Natural killer cell (primary cell): ENCODE results near the gene SAFB. TPM values are rescaled to one million over a fixed set of nuclear protein-coding genes. Genes with fewer than 3 reads are reported as not detected.
A peak's percentile ranks its signal among the peaks of the same experiment; 100 is the strongest.

ENCODE experiments used
- ATAC-seq, 3 donors: fragments of 150-1000 bp in 2 of 3; fragments of 200-7000 bp in 1 of 3; cut with Tn5 transposase; 1 replicate in 1 of 3; 2 replicates in 2 of 3; pipeline ENCODE4 v1.10.0; 2021; ENCODE audit warnings: mild to moderate bottlenecking in 2 of 3, moderate library complexity in 2 of 3
- DNase-seq, 2 donors: peaks; one replicate each; pipeline versions ENCODE4 v3.0.0 to v3.0.0-alpha.2; 2013 to 2021; ENCODE audit warnings: mixed read lengths in 1 of 2
- H3K27ac ChIP-seq: one replicate; pipeline ENCODE4 v1.5.1; 2013; ENCODE audit warnings: mild to moderate bottlenecking, low read length
- H3K27me3 ChIP-seq: one replicate; pipeline ENCODE4 v1.6.1; 2013; ENCODE audit warnings: low read length; ENCODE audit not compliant: control insufficient read depth, insufficient read depth
- H3K36me3 ChIP-seq: one replicate; pipeline ENCODE4 v1.6.1; 2013; ENCODE audit warnings: low read length; ENCODE audit not compliant: control insufficient read depth, insufficient read depth
- H3K4me1 ChIP-seq: one replicate; pipeline ENCODE4 v1.6.1; 2013; ENCODE audit warnings: low read length; ENCODE audit not compliant: control insufficient read depth, insufficient read depth
- H3K4me3 ChIP-seq: one replicate; pipeline ENCODE4 v1.5.1; 2013; ENCODE audit warnings: low read length
- H3K9me3 ChIP-seq: one replicate; pipeline ENCODE4 v1.6.1; 2013; ENCODE audit warnings: low read length; ENCODE audit not compliant: control insufficient read depth, insufficient read depth
- H3K27ac Mint-ChIP-seq, 2 donors: one replicate each; pipeline ENCODE4 v1.8.0; 2022; ENCODE audit warnings: mild to moderate bottlenecking in 2 of 2, mixed read lengths in 2 of 2, moderate library complexity in 1 of 2
- H3K27me3 Mint-ChIP-seq, 2 donors: one replicate each; pipeline ENCODE4 v1.8.0; 2022; ENCODE audit warnings: low read depth in 2 of 2, mixed read lengths in 2 of 2
- H3K36me3 Mint-ChIP-seq: one replicate; pipeline ENCODE4 v1.8.0; 2022; ENCODE audit warnings: mixed read lengths
- H3K4me1 Mint-ChIP-seq, 2 donors: one replicate each; pipeline ENCODE4 v1.8.0; 2022; ENCODE audit warnings: mixed read lengths in 2 of 2
- H3K4me3 Mint-ChIP-seq: one replicate; pipeline ENCODE4 v1.8.0; 2022; ENCODE audit warnings: mild to moderate bottlenecking, moderate library complexity, mixed read lengths
- H3K9me3 Mint-ChIP-seq, 2 donors: one replicate each; pipeline ENCODE4 v1.8.0; 2022; ENCODE audit warnings: mixed read lengths in 2 of 2
- WGBS: methylation state at CpG from one replicate; pipeline ENCODE4 v1.1.7; 2013; ENCODE audit warnings: missing lambda C conversion rate; ENCODE audit not compliant: insufficient coverage; 5-methylcytosine and 5-hydroxymethylcytosine counted together
- intact Hi-C: fragments of 100-400 bp; cut with micrococcal nuclease; formaldehyde crosslinking; loops from one replicate; pipeline ENCODE4 v1.14.2; 2022
- total RNA-seq, 4 donors: library from RNA; stranded (reverse); fragments of 120-200 nt in 1 of 4; gene quantifications; one replicate each; pipeline versions ENCODE4 v1.2.3 to v1.2.4, GENCODE V29; 2013 to 2022
- TF ChIP-seq, protein P1 (sequence below): fragments of 200-600 bp; IDR thresholded peaks from one replicate; pipeline ENCODE4 v1.8.0; 2022; ENCODE audit warnings: antibody characterized with exemption

SAFB gene
- total RNA-seq, 3 donors from 2014 or later (not counting 1 experiment from before 2014, with no cell fraction given), result 195 to 229 (median 207) TPM

- peaks cover 2% of the 10 kb centered on the region for H3K36me3 ChIP-seq
- 87% methylated on average over 17 of the region's 17 CpGs for whole genome bisulfite sequencing
These were observed 53.4 kb downstream of the SAFB start for GRCh38 chr19:5676105-5676771.

GRCh38 chr19:5676772-5677105 lies 53.9 kb downstream of the SAFB start:
- TF ChIP-seq, protein P1, sequence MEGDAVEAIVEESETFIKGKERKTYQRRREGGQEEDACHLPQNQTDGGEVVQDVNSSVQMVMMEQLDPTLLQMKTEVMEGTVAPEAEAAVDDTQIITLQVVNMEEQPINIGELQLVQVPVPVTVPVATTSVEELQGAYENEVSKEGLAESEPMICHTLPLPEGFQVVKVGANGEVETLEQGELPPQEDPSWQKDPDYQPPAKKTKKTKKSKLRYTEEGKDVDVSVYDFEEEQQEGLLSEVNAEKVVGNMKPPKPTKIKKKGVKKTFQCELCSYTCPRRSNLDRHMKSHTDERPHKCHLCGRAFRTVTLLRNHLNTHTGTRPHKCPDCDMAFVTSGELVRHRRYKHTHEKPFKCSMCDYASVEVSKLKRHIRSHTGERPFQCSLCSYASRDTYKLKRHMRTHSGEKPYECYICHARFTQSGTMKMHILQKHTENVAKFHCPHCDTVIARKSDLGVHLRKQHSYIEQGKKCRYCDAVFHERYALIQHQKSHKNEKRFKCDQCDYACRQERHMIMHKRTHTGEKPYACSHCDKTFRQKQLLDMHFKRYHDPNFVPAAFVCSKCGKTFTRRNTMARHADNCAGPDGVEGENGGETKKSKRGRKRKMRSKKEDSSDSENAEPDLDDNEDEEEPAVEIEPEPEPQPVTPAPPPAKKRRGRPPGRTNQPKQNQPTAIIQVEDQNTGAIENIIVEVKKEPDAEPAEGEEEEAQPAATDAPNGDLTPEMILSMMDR, result no peak
- no peak overlapping the region for H3K27ac ChIP-seq
- no peak overlapping the region for H3K4me3 ChIP-seq
- intact Hi-C loops, result no loop called here
- Mint-ChIP-seq H3K9me3 (peaks cover 0 to 4% of the 10 kb centered on the region in 2 donors), H3K27ac (peak overlapping the region in 1 of 2 donors; percentile 49), H3K4me1 (peaks cover 15 to 30% of the 10 kb centered on the region in 2 donors), H3K27me3 (no peaks in the 10 kb centered on the region), H3K36me3 (no peaks in the 10 kb centered on the region), H3K4me3 (no peak overlapping the region)
- DNase-seq (no peak), ATAC-seq (no peak)
- no peaks in the 10 kb centered on the region for H3K9me3 ChIP-seq
- WGBS, result 88% methylated on average over 13 of the region's 13 CpGs
- peaks cover 2% of the 10 kb centered on the region for H3K36me3 ChIP-seq
- H3K27me3 ChIP-seq, result no peaks in the 10 kb centered on the region
- peaks cover 17% of the 10 kb centered on the region for H3K4me1 ChIP-seq

More at GRCh38 chr19:5676105-5676771, 53.4 kb downstream of the SAFB start:
- H3K4me3 ChIP-seq, result no peak overlapping the region
- ATAC-seq (no peak), DNase-seq (no peak)
- intact Hi-C loops, result no loop called here
- no peaks in the 10 kb centered on the region for H3K27me3 Mint-ChIP-seq
- H3K27ac ChIP-seq, result no peak overlapping the region
- H3K4me1 ChIP-seq, result peaks cover 15% of the 10 kb centered on the region
- H3K36me3 Mint-ChIP-seq, result no peaks in the 10 kb centered on the region
- TF ChIP-seq, protein P1, result no peak
- H3K9me3 Mint-ChIP-seq, result peaks cover 0 to 4% of the 10 kb centered on the region in 2 donors
- no peak overlapping the region for H3K4me3 Mint-ChIP-seq
- no peaks in the 10 kb centered on the region for H3K9me3 ChIP-seq
- H3K27ac Mint-ChIP-seq, result peak overlapping the region in 1 of 2 donors; percentile 49
- peaks cover 15 to 25% of the 10 kb centered on the region in 2 donors for H3K4me1 Mint-ChIP-seq
- no peaks in the 10 kb centered on the region for H3K27me3 ChIP-seq

GRCh38 chr19:5677136-5677535 lies 54.3 kb downstream of the SAFB start:
- Mint-ChIP-seq H3K27me3 (no peaks in the 10 kb centered on the region), H3K4me3 (no peak overlapping the region), H3K4me1 (peaks cover 15 to 34% of the 10 kb centered on the region in 2 donors), H3K27ac (no peak overlapping the region), H3K9me3 (peaks cover 0 to 4% of the 10 kb centered on the region in 2 donors), H3K36me3 (no peaks in the 10 kb centered on the region)
- DNase-seq, result no peak
- intact Hi-C loops, result no loop called here
- WGBS, result 96% methylated on average over 10 of the region's 10 CpGs
- no peaks in the 10 kb centered on the region for H3K27me3 ChIP-seq
- H3K4me1 ChIP-seq, result peaks cover 17% of the 10 kb centered on the region
- H3K4me3 ChIP-seq, result no peak overlapping the region
- no peak for ATAC-seq
- H3K27ac ChIP-seq, result no peak overlapping the region
- peaks cover 2% of the 10 kb centered on the region for H3K36me3 ChIP-seq
- TF ChIP-seq, protein P1, result no peak
- H3K9me3 ChIP-seq, result no peaks in the 10 kb centered on the region

DNA sequence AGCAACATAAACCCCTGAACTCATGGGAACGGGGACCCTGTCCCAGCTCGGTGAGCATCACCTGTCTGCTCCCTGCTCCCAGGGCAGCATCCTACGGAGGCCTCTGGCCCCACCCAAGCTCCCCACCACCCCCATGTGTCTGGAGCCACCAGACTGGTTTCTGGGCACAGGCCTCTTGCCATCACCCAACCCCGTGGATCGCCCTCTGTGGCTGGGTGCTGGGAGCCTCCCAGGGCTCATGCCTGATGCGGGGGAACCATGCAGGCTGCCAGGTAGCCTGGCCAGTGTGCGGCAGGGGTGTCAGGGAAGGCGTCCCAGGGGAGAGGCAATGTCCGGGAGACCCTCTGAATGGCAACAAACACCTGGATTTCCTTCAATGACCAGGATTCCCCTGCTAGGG lies 54.7 kb downstream of the SAFB start:
- Histone ChIP-seq H3K36me3 (peaks cover 2% of the 10 kb centered on the region), H3K9me3 (no peaks in the 10 kb centered on the region), H3K4me1 (peaks cover 17% of the 10 kb centered on the region), H3K4me3 (no peak overlapping the region), H3K27ac (no peak overlapping the region), H3K27me3 (no peaks in the 10 kb centered on the region)
- Mint-ChIP-seq H3K4me3 (no peak overlapping the region), H3K27me3 (no peaks in the 10 kb centered on the region), H3K4me1 (peaks cover 15 to 37% of the 10 kb centered on the region in 2 donors), H3K9me3 (peaks cover 0 to 4% of the 10 kb centered on the region in 2 donors), H3K36me3 (no peaks in the 10 kb centered on the region), H3K27ac (no peak overlapping the region)
- 96% methylated on average over 9 of the region's 9 CpGs for WGBS
- TF ChIP-seq, protein P1, result no peak
- intact Hi-C loops, result no loop called here
- no peak for ATAC-seq
- DNase-seq, result no peak
